Measurements from ENCODE around the gene COA1. TPM values are rescaled to one million over a fixed set of nuclear protein-coding genes. Genes with fewer than 3 reads are reported as not detected.
A peak's percentile ranks its signal among the peaks of the same experiment; 100 is the strongest.

The COA1 gene
- total and polyA plus RNA-seq, 2 experiments from 2014 or later = 53.4 to 59.5 TPM

DNA sequence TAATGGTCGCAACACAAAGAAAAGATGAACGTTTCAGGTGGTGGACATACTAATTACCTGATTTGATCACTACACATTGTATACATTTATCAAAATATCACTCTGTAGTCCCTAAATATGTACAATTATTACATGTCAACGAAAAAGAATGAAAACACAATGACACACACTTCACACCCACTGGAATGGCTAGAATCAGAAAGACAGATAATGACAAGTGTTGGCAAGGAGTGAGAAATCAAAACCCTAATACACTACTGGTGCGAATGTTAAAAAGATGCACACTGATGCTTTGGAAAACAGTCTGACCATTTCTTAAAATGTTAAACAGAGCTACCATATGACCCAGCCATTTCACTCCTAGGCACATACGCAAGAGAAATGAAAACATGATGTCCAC is 2.3 kb downstream of the COA1 start:
- no peak overlapping the region for H3K4me2 ChIP-seq (ENCODE audit: unreplicated experiment)
- no peaks in the 10 kb centered on the region for H3K9me3 ChIP-seq (ENCODE audit: low read depth)
- no peaks in the 10 kb centered on the region for H3K9me2 ChIP-seq (ENCODE audit: insufficient read depth)
- H3K9ac ChIP-seq = no peak overlapping the region
- H3K4me1 ChIP-seq (ENCODE audit: insufficient read depth) = peaks cover 7% of the 10 kb centered on the region; the same call in 1 of the 2 replicates
- H3K36me3 ChIP-seq (ENCODE audit: low read depth) = no peaks in the 10 kb centered on the region
- no peak overlapping the region for H3K27ac ChIP-seq
- no peaks in the 10 kb centered on the region for H3K27me3 ChIP-seq (replicated peaks; ENCODE audit: insufficient read depth)
- peaks cover 73% of the 10 kb centered on the region for H3K79me2 ChIP-seq (ENCODE audit: insufficient read depth)
- DNase-seq = no peak
- in situ Hi-C loops (cut with MboI) = no loop called here
- TF ChIP-seq EZH2phosphoT487 (IDR thresholded peaks at IDR 0.05; ENCODE audit: insufficient read depth, low read depth) (no peak), EZH2 (IDR thresholded peaks at IDR 0.05; ENCODE audit: insufficient read depth, poor library complexity, severe bottlenecking) (no peak)
- H4K20me1 ChIP-seq (ENCODE audit: insufficient read depth) = no peaks in the 10 kb centered on the region
- WGBS, 2 experiments (ENCODE audit: low coverage in 1 of 2, low lambda C conversion rate in 2 of 2, missing lambda C conversion rate in 2 of 2) = 95% methylated on average over 5 of the region's 5 CpGs
- H2AFZ ChIP-seq = no peak overlapping the region
- no peaks in the 10 kb centered on the region; the same call in 1 of the 2 replicates for H3F3A ChIP-seq (ENCODE audit: insufficient read depth)
- no peak overlapping the region for H3K4me3 ChIP-seq

DNA sequence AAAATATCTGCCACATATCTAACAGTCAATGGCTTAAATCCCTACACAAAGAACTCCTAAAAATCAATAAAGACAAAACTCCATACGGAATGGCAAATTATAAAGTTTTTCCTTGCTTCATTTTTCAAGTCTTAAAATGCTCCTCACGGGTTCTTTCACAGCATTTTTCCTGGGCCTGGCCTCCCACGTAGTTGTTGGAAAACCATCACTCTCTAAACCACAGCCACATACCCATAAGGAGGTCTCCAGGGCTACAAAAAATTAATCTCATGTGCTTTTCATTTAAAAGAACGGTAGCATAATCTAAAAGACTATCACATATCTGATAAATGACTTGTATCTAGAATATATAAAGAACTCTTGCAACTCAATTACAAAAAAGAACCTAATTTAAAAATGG is 2.9 kb downstream of the COA1 start:
- H2AFZ ChIP-seq = no peak overlapping the region
- H3K9ac ChIP-seq = no peak overlapping the region
- H3K4me2 ChIP-seq (ENCODE audit: unreplicated experiment) = no peak overlapping the region
- no peaks in the 10 kb centered on the region for H3K9me3 ChIP-seq (ENCODE audit: low read depth)
- TF ChIP-seq EZH2phosphoT487 (IDR thresholded peaks at IDR 0.05; ENCODE audit: insufficient read depth, low read depth) (no peak), EZH2 (IDR thresholded peaks at IDR 0.05; ENCODE audit: insufficient read depth, poor library complexity, severe bottlenecking) (no peak)
- no peak overlapping the region for H3K4me3 ChIP-seq
- H3K79me2 ChIP-seq (ENCODE audit: insufficient read depth) = peaks cover 79% of the 10 kb centered on the region
- peaks cover 7% of the 10 kb centered on the region; the same call in 1 of the 2 replicates for H3K4me1 ChIP-seq (ENCODE audit: insufficient read depth)
- no peak overlapping the region for H3K27ac ChIP-seq
- H3K27me3 ChIP-seq (replicated peaks; ENCODE audit: insufficient read depth) = no peaks in the 10 kb centered on the region
- no peaks in the 10 kb centered on the region for H4K20me1 ChIP-seq (ENCODE audit: insufficient read depth)
- peak; percentile 23 for DNase-seq
- in situ Hi-C loops (cut with MboI) = no loop called here
- no peaks in the 10 kb centered on the region for H3K36me3 ChIP-seq (ENCODE audit: low read depth)
- 32 to 37% methylated on average over 4 of the region's 4 CpGs for WGBS, 2 experiments (ENCODE audit: low coverage in 1 of 2, low lambda C conversion rate in 2 of 2, missing lambda C conversion rate in 2 of 2)
- no peaks in the 10 kb centered on the region for H3K9me2 ChIP-seq (ENCODE audit: insufficient read depth)
- H3F3A ChIP-seq (ENCODE audit: insufficient read depth) = no peaks in the 10 kb centered on the region; the same call in 1 of the 2 replicates

DNA sequence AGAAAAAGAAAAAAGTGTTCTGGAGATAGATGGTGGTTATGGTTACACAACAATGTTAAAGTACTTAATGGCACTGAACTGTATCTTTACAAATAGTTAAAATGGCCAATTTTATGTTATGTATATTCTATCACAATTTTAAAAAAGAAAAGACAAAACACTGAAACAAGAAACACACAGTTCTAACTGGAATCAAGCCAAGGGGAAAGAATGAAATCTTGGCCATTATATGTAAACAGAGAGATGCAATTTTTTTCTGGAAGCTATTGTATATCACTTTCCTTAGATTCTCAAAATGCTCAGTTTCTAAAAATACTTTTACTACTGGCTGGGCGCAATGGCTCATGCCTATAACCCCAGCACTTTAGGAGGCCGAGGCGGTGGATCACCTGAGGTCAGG is 4.1 kb downstream of the COA1 start:
- Histone ChIP-seq H3K9me2 (ENCODE audit: insufficient read depth) (no peaks in the 10 kb centered on the region), H4K20me1 (ENCODE audit: insufficient read depth) (no peaks in the 10 kb centered on the region), H3K9ac (no peak overlapping the region), H3K79me2 (ENCODE audit: insufficient read depth) (peaks cover 91% of the 10 kb centered on the region), H3K4me2 (ENCODE audit: unreplicated experiment) (no peak overlapping the region), H3F3A (ENCODE audit: insufficient read depth) (peaks cover 4% of the 10 kb centered on the region), H3K36me3 (ENCODE audit: low read depth) (no peaks in the 10 kb centered on the region), H3K4me3 (no peak overlapping the region), H3K27ac (no peak overlapping the region), H3K4me1 (ENCODE audit: insufficient read depth) (peaks cover 16% of the 10 kb centered on the region), H2AFZ (no peak overlapping the region), H3K9me3 (ENCODE audit: low read depth) (no peaks in the 10 kb centered on the region), H3K27me3 (replicated peaks; ENCODE audit: insufficient read depth) (no peaks in the 10 kb centered on the region)
- TF ChIP-seq EZH2 (IDR thresholded peaks at IDR 0.05; ENCODE audit: insufficient read depth, poor library complexity, severe bottlenecking) (no peak), EZH2phosphoT487 (IDR thresholded peaks at IDR 0.05; ENCODE audit: insufficient read depth, low read depth) (no peak)
- WGBS, 2 experiments (ENCODE audit: low coverage in 1 of 2, low lambda C conversion rate in 2 of 2, missing lambda C conversion rate in 2 of 2) = 92 to 98% methylated on average over 3 of the region's 3 CpGs
- in situ Hi-C loops (cut with MboI) = no loop called here
- no peak for DNase-seq

DNA sequence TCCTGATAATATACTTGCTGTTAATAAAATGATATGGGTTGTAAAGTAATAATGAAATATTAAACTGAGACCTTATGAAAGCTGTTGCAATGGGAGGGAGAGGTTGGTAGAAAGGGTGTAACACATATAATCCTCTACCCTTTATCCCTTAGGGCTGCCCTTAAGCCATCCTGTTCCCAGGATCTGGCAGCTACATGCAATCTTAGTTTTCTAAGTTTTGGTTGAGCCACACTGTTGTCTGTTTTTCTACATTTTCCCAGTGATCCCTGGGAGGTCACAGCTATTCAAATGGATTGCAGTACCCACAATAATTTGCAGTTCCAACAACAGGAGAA is 6.3 kb downstream of the COA1 start:
- no peak for TF ChIP-seq EZH2phosphoT487 (IDR thresholded peaks at IDR 0.05; ENCODE audit: insufficient read depth, low read depth)
- no peak for TF ChIP-seq EZH2 (IDR thresholded peaks at IDR 0.05; ENCODE audit: insufficient read depth, poor library complexity, severe bottlenecking)
- Histone ChIP-seq H2AFZ (no peak overlapping the region), H3F3A (ENCODE audit: insufficient read depth) (peaks cover 4% of the 10 kb centered on the region), H3K9ac (no peak overlapping the region), H3K79me2 (ENCODE audit: insufficient read depth) (peaks cover 100% of the 10 kb centered on the region), H3K4me2 (ENCODE audit: unreplicated experiment) (no peak overlapping the region), H3K4me3 (no peak overlapping the region), H3K9me2 (ENCODE audit: insufficient read depth) (no peaks in the 10 kb centered on the region), H3K36me3 (ENCODE audit: low read depth) (no peaks in the 10 kb centered on the region), H3K27ac (no peak overlapping the region), H4K20me1 (ENCODE audit: insufficient read depth) (no peaks in the 10 kb centered on the region), H3K9me3 (ENCODE audit: low read depth) (no peaks in the 10 kb centered on the region), H3K4me1 (ENCODE audit: insufficient read depth) (peaks cover 9% of the 10 kb centered on the region), H3K27me3 (replicated peaks; ENCODE audit: insufficient read depth) (no peaks in the 10 kb centered on the region)
- no peak for DNase-seq
- in situ Hi-C loops (cut with MboI) = loop anchor here (25.0 kb wide), 2 partner anchors 261 to 436 kb away; no protein-coding TSS in a partner anchor
